SKM-1 (cell line): ENCODE results near the gene ERI3.

ENCODE experiments used
- DNase-seq: peaks from one replicate; lab custom pipeline; 2025; ENCODE audit not compliant: unreplicated experiment; lab: John Stamatoyannopoulos, UW

The ERI3 gene

DNA sequence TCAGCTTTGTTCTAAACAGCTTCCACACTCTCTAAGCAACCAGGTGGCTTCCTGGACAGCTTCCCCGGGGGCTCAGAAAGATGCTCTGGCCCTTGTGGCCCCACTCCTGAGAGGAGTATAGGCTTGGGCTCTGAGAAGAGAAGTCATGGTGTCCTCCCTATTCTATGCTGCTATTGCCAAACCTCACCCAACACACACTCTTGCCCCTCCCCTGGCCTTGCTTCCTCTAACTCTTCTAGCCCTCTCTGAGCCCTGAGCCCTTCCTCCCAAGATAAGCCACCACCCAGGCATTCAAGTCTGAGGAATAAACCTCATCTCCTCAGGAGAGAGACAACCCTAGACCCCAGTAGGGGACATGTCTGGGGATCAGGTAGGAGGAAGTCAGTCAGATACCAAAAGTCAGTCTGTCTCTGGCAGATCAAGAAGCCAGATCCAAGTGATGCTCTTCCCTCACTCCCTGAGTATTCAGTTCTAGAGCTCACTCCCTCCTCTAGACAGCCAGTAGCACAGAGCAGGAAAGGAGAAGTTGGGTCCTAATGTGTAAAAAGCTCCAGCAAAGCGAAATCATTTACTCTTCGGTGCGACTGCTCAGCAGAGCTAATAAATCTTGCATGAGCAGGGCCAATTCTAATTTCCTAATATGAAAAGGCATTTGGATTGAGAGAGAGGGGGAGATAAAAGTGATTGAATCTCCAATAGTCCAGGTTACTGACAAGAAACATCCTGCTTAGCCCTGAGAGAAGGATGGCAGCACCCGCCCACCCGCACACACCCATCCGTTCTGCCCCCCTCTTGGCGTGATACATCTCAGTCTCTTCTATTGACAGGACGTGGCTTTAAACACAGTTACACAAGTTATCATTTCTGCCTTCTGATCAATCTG lies 91.2 kb downstream of the ERI3 start:
- DNase-seq, result peak; percentile 69

DNA sequence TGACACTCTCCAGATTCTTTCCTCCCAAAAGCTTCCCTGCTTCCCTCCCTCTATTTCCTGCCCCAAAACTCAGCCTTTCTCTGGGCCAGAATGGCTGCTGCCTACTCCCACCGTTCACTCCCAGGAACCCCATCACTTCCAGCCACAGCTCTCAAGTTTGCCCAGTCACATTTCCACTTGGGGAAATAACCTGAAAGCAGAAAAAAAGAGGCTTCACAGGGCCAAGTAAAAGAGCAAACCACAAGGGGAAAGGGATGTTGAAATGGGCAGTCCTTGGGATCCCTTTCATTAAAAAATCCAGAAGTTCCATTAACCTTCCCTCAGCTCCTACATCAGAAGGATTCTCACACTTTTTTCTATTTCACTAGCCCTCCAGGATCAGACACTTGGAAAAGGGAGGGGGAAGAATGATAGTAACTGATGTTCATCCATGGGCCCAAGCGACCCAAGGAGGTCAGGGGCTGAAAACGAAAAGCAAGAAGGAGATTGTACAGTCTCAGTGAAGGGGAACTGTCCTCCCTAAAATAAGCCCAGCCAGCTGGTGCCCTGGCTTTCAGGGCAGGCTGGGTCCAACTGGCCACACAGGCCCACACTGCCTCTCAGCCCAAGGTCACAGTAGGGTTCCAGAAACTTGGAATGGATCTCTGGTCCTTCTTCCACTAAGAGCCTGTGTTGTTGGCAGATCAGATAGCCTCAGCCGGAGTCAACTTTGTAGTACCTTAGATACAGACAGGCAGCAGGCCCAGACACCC lies 92.1 kb downstream of the ERI3 start:
- DNase-seq, result no peak

DNA sequence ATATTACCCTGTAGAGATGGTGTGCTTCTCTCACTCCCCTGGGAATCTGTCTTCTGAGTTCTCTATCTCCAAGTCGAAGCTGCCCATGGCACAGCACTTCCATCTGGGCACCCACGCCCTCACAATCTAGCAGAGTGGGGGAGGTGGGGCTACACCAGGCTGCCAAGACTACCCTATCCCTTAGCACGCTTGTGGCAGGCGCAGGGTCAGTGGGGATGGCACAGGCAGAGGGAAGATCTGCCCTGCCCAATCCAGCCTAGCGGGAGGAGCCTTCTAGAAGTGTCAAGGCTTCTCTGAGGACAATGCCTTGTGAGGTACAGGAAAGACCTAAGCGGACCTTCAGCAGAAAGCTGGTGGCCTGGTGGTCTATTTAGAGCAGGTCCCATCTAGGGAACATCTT lies 92.6 kb downstream of the ERI3 start:
- no peak for DNase-seq

DNA sequence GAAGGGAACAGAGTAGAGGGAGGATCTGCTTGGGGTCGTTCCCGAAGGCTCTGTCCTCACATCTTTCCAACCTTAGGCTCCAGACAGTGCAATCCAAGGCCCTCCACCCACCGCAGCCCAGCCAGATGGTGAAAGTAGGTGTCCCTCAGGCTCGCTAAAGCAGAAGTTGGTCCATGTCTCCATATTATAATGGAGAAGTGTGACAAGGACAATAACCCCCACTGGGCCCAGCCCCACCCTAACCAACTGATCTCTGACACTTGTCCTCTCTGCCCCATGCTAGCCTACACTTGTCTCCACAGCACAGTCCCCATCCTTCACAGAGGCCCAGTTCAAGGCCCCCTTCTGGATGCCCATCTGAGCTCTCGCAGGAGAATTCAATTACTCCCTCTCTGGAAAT lies 93.1 kb downstream of the ERI3 start:
- DNase-seq, result no peak

DNA sequence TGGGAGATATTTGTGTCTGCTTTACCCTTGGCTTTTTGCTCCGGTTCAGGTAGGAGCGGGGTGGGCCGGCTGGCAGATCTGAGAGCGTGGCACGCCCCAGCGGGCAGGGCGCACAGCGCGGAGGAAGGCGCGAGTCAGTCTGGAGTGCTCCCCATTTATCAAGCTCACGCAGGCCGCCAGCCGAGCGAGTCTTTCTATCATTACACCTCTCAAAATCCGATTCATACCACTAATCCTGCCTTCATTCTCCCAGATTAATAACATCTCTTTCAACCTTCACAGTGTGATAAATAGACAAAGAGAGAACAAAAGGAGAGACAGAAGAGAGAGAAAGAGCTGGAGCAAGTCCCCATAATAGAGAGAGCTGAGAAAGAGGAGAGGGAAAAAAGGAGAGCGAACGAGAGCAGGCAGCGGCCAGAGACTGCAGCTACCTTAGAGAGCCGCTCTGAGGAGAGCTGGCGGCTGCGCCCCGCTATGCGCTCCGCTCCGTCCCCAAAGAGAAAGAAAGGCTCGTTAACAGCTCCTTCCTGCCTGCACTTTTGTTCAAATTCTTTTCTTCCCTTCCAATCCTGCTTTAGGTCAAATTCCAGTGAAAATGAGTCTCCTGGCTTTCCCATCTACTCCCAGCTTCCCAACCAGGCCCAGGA lies 93.8 kb downstream of the ERI3 start:
- DNase-seq, result no peak

DNA sequence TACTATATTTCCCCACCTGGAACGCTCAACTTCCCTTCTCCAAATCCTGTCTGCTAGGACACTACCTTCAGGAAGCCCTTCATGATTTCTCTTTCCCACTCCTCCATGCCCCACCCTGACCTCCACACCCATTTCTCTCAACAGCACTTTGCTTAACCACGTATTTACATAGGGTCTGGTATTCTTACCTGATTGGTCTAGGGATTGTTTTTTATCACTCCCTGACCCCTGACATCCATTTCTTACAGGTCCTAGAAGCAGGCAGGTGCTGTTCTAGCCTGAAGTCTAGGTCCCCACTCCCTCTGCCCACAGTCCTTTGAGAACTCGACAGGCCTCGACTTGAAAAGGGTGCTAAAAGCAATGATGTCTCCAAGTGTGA lies 94.3 kb downstream of the ERI3 start:
- no peak for DNase-seq

DNA sequence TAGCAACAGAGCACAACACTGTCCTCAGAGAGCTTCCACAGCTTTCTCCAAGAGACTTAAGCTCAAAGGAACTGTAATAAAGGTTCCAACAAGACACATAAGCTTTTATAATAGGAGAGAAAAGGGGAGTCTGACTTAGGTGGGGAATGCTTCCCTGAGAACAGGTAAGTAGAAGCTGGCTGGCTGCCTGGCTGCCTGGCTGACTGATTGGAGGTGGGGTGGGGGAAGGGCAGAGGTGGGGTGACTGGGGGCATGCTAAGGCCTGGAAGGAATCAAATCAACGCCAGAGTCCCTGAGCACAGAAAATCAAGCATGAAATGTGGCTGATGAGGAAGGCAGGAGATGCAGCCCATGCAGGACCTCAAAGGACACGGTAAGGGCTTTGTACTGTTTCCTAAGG lies 96.0 kb downstream of the ERI3 start:
- no peak for DNase-seq

DNA sequence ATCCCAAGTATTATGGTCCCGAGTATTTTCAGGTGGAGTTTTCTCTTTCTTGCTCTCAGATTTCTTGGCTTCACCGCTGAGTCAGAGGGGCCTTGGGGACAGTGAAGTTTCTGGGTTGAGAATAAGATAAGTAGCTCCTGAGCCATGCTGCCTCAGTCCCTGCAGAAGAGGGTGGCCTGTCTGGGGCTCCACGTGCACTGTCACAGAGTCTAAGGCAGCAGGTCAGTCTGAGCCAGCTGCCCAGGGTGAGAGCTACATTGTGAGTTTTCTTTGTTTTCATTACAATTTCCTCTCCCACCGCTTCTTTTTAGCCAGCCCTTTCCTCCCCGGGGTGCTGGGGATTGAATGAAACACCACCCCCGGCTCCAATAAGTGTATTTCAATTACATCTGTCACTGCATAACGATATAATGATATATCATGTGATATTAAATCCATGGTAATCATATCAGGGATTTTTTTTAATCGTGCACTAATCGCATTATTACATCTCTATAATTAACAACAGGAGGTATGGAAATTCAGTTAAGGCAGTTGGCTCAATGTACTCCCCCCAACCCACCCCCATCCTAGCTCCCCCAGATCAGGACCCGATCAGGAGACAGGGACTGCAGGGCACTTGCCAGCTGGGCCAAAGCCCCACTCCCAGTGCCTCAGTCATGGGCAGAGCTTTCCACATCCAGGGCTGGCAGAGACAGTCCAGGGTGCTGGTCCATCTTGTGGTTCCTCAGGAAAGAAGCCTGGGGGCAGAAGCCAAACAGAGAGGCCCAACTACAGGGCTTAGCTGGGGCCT lies 98.1 kb downstream of the ERI3 start:
- DNase-seq, result no peak

DNA sequence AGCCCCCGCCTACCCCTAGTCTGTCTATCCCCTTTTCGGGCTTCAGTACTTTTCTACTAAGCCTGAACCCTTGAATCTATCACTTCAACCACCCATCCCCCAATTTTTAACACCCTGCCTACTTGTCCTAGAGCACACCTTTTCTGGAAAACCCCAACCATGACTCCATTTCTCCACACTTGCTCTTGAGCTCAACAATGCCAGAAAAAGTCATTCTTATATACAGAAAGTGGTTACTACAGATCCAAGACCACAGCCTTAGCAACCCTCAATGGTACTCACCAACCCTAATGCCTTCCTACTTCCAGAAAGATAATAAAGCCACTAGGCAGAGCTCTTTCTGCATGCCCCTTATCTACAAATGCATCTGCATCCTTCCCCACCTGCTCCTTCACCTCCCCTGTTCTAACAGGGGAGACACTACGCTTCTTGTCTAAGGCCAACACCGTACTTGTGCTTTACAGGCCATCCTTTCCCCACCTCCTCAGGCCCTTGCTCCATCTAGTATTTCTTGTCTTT lies 100.6 kb downstream of the ERI3 start:
- no peak for DNase-seq

DNA sequence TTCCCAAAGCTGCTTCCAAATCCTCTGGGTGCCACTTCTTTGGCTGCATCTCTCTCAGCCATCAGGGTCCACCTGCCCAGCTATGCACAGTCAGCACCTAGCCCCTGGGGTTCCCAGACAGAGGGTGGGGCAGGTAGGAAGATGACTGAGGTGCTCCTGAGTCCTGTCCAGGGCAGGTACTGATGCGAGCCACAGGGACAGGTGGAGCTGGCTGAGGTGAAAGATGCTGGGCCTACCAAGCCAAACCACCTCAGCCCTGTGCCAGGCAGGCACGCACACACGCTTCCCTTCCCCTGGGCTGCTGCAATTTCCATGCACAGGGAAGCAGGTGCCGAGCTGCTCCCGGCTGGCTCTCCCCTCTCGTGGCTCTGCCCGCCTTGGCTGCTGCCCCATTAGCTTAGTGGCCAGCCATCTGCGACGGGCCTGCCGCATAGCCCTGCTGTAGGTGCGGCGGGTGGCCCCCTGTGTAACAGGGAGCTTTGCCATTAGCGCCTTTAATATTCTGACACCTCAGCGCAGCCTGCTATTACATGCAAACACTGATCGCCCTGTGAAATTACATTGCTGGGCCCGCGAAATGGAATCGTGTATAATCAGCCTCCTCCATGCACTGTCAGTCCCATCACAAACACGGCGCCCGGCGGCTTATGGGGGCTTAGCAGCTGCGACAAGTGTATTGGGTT lies 102.9 kb downstream of the ERI3 start:
- DNase-seq, result no peak

DNA sequence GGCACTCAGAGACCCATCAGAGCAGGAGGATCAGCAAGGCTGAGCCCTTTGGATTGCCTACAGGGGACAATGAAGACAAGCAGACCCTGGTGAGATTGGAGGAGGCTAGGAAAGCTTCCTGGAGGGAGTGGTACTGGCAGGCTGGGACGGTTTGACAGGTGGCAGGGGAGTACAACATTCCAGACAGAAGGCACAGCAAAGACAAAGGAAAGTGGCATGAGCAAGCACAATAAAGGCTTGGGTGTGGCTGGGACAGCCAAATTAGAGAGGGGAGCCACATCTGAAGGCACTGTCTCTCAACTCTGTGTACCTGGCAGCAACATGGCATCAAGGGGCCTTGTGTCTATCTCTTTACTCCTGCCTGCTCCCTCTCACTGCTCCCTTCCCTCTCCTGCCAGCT lies 103.6 kb downstream of the ERI3 start:
- no peak for DNase-seq

DNA sequence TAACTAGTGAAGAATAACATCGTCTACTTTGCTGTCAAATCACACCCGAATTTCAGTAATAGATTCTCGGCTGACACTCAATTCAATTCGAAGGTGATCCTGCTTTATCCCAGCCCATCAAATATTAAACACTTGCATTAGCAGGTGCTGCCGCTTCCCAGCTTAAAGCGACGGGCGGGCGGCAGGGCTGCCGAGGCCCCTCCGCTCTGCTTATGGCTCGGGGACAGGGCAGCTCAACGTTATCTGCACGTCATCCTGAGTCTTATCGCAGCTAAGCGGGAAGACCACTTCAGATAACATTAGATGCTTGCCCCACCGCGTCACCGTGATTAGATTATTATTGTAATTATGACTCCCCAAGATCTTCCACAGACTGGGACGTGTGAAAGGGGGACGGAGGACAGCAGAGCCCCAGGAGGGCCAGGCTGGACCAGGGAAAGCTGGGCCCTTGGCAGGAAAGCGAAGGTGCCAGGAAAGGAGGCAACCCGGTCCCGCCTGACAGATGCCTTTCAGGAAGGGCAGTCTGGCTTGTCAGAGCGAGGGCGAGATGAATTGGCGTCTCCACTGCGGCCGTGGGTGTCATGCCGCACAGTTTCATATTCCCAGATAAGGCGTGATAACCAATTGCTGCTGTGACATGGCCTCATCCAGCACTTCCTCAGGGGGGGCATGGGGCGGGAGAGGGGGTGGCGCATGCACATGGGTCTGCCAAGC lies 104.8 kb downstream of the ERI3 start:
- no peak for DNase-seq

DNA sequence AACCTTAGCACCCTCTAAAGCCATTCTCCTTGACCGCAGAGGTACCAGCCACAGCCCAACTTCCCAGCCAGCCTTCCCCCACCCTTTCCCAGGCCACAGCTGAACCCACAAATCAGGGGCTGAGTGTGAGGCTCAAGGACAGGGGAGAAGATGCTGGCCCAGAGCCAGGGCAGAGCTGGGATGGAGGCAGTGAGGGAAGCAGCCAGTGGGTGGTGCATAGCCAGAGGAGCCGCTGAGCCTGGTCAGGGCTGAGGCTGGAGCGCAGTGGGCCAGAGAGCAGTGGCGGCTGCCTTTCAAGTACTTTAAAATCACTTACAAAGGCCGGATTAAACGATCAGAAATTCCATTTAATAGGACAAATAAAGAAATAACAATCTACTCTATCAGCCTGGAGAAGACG lies 105.5 kb downstream of the ERI3 start:
- no peak for DNase-seq

DNA sequence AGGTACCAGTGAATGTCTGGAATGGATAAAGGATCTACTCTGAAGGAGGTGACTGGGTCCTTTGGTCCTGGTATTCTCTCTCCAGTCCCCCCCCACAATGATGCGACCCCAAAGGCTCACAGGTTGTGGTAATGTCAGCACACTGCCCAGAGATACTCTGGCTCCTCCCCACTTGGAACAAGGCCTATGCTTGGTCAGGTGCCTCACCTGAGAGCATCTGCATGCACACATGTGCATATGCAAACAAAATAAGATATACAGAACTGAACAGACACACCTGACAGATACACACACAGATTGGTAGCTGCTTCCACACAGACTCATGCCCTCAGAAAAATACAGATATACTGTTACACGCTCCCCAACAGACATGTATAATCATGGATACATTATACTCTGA lies 108.3 kb downstream of the ERI3 start:
- no peak for DNase-seq

DNA sequence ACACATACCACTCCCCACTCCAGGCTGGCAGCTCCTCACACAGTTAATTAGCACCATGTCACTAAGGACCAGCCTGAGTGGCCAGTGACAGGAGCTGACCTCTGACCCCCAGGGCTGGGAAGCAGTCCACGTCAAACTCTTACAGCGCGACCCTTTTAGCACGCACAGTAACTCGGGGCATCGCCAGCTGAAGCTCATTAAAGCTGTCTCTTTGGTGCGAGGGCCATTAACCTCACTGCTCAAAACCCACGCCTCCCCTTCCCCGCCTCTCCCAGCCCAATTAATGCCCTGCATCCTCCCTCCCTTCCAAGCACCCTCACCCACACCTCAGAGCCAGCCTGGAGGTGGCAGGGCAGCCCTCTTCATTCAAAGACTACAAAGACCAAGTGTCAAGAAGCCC lies 110.1 kb downstream of the ERI3 start:
- no peak for DNase-seq

DNA sequence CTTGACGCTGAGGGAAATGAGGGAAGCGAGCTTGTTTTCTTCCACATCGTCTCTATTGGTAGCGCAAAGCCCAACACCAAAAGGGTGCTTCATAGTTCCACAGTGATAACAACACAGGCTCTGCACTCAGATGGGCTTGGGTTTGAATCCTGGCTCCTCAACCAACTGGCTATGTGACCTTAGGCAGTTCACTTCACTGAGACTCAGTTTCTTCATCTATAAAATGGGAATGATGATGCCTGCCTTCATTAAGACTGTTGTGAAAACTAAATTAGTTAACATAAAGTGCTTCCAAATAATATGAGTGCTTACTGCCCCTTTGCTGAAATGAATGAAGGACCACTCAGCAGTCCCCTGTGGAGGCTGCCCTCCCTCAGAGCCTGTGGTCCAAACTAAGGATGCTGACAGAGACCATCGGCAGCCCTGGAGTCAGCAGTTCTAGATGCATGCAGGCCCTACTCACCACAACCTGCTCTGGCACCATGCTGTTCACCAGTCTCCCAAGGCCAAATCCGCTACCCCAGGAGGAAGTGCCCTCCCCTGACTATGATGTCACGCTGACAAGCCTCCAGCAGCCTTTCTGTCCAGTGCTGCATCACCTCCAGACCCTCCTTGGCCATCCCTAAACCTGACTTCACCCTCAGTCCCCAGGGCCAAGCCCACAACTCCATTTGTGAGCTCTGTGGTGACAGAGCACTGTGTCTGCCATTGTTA lies 111.1 kb downstream of the ERI3 start:
- DNase-seq, result no peak

DNA sequence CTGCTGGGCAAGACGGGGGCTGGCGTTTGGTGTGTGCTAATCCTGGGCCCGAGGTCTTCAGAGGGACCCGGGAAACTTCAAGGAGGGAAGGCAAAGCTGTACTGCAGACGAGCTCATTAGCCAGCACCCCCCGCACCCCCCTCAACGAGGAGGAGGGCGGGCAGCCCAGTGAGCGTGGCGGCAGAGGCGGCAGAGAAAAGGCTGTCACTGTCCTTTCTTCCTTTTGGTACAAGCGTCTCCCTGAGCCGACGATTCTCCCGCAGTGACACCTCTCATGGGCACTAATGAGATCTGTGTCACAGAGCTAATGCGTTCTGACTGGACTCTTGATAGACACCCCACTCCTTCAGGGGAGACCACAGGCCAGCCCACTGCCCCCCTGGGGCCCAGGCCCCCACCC lies 112.3 kb downstream of the ERI3 start:
- DNase-seq, result no peak

DNA sequence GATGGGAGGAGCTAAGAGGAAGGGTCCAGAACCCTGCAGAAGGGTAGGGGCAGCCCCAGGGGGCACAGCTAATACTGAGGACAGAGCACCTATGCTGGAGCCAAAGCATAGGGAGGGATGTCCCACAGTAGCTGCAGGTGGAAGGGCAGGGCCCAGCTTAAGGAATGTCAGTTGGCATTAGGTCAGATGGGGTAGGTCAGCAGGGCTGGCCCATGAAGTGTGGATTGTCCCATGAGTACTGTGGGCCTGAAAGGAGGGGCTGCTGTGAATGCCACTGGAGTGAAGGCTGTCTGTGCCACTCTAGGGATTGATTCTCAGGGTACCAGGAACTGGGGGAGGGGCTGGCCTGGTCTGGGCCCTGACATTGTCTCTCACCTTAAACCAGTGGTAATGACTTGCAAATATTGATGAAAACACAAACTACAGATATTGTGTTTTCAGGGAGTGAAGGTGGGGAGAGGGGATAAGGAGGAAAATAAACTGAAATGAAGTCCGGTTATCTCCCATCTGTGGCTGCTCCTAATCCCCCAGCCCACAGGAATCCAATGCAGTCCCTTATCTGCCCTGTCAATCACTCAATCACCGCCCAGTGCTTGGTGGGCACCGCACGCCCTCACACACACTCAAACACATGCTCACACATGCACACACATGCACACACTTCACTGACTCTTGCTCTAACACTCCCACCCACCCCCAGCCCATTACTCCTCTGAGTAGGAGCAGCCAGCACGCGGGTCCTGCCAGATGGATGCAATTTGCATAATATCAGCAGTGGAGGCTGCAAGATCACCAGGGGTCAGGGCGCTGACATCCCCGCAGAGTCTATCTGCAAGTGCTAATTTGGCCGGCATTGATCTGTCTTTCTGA lies 114.0 kb downstream of the ERI3 start:
- no peak for DNase-seq
